Stimulated activated CD4-positive, alpha-beta T cell treated with anti-CD3 and anti-CD28 coated beads, Interleukin-15, amount 100 ng/mL, for 1 hour (primary cell): ENCODE results near the gene GNAO1.

Source experiments
- DNase-seq, 2 donors: peaks; one replicate each; pipeline ENCODE4 v3.0.0-alpha.2; 2020; ENCODE audit warnings: low read depth in 1 of 2, low spot score in 1 of 2

GNAO1 gene

GRCh38 chr16:56234737-56235136 lies 43.4 kb downstream of the GNAO1 start:
- DNase-seq = no peak

DNA sequence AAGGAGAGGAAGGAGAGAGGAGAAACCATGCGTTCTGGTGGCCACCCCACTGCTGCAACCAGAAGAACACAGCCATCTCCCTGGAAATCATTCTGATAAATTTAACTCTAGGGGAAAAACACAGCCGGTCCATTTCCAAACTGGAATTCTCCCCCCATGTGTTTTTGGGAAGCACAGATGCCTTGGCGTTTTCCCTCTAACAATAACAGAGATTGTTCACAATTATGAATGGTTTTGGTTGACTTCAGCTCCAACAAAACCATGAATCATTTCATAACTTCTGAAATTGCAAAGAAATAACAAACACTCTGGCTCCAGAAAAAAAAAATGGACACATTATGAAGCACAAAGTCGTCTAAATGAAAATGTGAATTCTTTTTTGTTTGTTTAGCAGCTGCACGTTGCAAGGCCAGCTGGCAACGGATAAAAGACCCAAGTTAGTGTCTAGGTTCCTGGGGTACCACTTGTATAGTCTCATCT lies 46.2 kb downstream of the GNAO1 start:
- DNase-seq = no peak

GRCh38 chr16:56238188-56238587 lies 46.9 kb downstream of the GNAO1 start:
- DNase-seq = no peak

- no peak for DNase-seq
Measured at GRCh38 chr16:56241596-56241995, 50.3 kb downstream of the GNAO1 start.

GRCh38 chr16:56242740-56243139 lies 51.5 kb downstream of the GNAO1 start:
- no peak for DNase-seq

- DNase-seq = no peak
Measured at GRCh38 chr16:56244612-56245011, 53.3 kb downstream of the GNAO1 start.

GRCh38 chr16:56245197-56245596 lies 53.9 kb downstream of the GNAO1 start:
- no peak for DNase-seq

- no peak for DNase-seq
Measured at GRCh38 chr16:56246051-56246817, 54.9 kb downstream of the GNAO1 start.

- no peak for DNase-seq
Measured at GRCh38 chr16:56247018-56247417, 55.7 kb downstream of the GNAO1 start.

- DNase-seq = no peak
Measured at GRCh38 chr16:56247808-56248207, 56.5 kb downstream of the GNAO1 start.

DNA sequence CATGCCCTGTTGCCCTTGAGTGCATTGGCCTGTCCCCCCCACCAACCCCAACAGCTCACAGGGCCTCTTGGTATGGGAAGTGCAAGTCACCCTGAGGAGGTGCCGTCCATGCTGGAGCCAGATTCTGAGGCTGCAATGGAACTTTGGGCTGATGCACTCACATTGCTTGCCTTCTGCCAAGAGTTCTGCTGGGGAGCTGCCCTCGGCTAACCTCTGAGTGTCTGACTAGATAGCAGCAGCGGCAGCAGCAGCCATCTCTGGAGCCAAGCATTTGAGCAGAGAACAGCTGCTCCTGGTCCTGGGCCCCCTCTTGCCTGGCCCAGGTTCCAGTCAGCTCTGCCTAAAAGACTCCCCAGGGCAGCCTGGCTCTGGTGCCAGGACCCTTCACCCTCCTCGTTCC lies 61.5 kb downstream of the GNAO1 start:
- DNase-seq = no peak

DNA sequence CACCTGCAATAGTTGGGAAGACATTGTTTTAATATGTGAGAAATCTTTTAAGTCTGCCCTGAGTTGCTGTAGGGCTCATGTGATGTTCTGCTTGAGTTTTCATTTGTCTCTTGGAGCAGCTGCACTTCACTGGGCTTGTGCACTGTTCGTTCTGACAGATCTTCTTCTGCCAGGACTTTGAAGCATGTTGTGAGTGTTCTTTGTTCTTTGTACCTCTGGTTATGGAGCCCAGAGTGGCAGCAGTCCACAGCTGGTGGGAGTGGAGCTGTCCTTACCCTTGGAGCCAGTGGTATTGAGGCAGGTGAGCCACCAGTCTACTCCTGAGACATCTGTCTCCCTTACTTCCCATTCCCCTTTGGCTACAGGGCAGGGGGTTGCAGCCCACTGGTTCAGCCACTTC lies 64.6 kb downstream of the GNAO1 start:
- DNase-seq = no peak

- no peak for DNase-seq
Measured at GRCh38 chr16:56257239-56257638, 66.0 kb downstream of the GNAO1 start.

DNA sequence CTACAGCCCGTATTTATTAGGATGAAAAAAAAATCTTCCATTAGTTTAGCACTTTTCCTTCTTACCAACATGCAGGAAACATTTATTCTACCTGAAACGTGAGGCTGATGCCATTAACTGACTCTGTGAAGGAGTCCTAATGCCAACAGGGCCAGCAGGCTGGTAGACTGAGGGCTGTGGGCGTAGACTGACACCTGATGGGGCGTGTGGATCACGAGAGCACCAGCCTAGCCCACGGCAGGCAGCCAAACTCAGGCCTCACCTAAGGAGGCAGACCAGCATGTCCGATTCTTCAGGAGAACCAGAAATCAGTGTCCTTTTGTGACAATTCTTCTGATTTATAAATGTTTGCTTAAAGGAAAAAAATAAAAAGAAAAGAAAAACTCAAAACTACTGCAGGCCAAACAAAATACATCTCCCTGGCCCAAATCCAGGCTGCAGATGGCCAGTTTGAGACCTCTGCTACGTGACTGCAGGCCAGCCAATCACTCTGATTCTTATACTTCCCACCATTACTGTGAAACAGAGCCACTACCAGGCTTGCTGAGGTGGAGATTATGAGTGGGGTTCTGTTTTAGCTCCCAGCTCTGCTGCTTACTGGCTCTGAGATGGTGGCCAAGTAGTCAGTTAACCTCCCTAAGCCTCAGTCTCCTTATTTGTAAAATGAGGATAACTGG lies 66.5 kb downstream of the GNAO1 start:
- no peak for DNase-seq

DNA sequence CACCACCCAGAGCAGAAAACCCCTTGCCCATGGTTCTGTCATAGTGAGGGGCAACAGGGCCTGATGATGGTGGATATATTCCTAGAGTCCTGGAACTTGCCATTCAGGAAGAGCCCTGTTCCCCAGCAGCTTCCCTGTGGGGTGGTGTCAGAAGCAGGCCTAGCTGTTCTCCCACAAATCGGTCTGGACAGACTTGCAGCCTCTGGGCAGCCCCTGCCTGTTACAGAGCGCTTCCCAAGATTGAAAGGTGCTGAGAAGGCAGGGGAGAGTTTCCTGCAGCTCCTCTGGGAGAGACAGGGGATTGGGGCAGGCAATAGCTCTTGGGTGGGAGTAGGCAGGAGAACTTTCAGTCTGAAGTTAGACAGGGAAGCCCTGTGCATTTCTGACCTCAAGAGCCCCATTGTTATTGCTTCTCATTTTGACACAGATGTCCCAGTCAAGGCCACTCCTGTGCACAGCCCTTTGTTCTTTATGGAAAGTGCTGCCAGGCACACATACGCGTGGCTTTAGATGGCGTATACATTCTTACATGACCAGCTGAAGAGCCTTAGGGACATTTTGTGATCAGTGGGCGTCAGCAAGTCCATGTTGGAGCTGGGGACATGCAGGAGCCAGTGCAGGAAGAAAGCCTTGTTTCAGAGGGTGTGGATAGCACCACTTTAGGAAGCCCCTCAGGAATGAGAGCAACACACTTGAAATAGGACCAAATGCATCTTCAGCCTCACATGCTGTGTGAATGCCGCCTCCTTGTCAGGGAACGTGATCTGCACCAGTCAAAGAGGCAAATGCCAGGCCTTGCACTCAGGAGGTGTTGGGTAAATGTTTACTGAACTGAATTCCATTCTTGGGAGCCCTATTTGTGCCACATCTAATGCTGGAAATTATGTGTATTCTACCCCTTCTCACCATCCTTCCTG lies 67.5 kb downstream of the GNAO1 start:
- DNase-seq = no peak

DNA sequence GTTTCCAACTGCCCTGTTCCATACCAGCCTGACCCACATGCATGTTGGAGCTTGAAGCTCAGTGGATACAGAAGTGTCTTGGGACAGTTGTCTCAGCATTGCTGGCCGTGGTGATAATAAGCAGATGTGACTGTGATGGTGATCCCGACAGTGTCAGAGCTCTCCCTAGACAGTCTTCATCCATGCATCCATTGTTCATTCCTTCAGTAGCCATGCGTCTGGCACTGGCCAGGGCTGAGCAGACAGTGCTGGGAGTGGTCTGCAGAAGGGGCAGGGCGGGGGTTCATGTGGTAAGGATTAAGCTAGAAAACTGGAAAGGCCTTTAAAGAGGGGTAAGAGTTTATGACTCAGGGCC lies 68.1 kb downstream of the GNAO1 start:
- DNase-seq = no peak

- no peak for DNase-seq
Measured at GRCh38 chr16:56260378-56261160, 69.3 kb downstream of the GNAO1 start.

DNA sequence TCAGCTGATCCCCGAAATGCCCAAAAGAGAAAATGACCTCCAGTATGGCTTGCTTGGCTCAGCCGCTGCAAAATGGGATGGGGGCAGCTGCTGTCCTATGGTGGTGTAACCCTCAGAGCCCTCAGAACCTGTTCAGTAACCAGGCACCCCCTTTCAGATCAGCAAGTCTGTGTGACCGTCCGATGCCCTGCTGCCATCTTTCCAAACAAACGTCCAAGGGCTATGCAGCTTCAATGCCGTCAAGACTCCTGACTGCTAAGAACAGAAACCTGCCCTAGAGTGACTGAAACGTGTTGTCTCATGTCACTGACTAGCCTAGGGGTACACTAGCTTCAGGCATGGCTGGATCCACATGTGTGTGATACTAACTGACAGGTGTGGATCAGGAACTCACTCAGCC lies 70.4 kb downstream of the GNAO1 start:
- no peak for DNase-seq

DNA sequence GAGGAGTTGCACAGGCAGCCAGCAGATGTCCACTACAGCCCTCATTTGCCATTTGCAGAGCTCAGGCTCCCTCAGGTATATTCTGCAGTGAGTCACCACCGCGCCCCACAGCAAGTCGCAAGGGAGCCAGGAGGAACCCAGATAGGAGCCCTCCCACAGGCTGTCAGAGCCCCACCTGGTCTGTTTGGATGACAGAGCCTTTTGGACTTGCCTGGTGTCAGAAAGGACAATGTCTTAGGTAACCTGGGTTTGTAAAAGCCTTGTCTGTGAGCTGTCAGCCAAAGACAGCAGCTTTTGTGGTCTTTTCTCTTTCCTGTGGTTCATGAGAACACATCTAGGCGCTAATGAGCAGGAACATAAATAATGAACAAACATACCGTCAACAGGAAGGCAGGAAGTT lies 70.9 kb downstream of the GNAO1 start:
- peak; percentile 6 to 22 for DNase-seq

- no peak for DNase-seq
Measured at GRCh38 chr16:56262551-56263245, 71.4 kb downstream of the GNAO1 start.
